ENCODE measurements around the gene SPDYC. TPM values are rescaled to one million over a fixed set of nuclear protein-coding genes. Genes with fewer than 3 reads are reported as not detected.

SPDYC gene
- total and polyA plus RNA-seq, 2 of the 13 experiments (the other 11 are each of a cell fraction or from before 2014, with no cell fraction given): 0.15 to 0.33 TPM

- Histone ChIP-seq H3K4me2 (ENCODE audit: low read depth, low read length) (peak overlapping the region; percentile 93), H2AFZ (ENCODE audit: low read length) (no peak overlapping the region), H3K36me3 (replicated peaks in 1 of 2; ENCODE audit: control insufficient read depth in 1 of 2, insufficient read depth in 2 of 2, low read length in 2 of 2) (peaks cover 5 to 19% of the 10 kb centered on the region in 2 experiments; a peak in 4 of 5 replicates), H3K27me3 (ENCODE audit: control insufficient read depth in 1 of 2, insufficient read depth in 2 of 2, low read length in 2 of 2) (no peaks in the 10 kb centered on the region; a peak in 1 of 5 replicates), H3K9me3 (ENCODE audit: low read length) (no peaks in the 10 kb centered on the region), H3K9ac (ENCODE audit: insufficient read depth, low read depth, low read length) (peak overlapping the region; percentile 86), H4K20me1 (ENCODE audit: insufficient read depth, low read length) (no peaks in the 10 kb centered on the region), H3K27ac (ENCODE audit: extremely low read length, insufficient read depth, low read length) (peak overlapping the region; percentile 77), H3K79me2 (ENCODE audit: insufficient read depth, low read length) (peaks cover 14% of the 10 kb centered on the region), H3K4me1 (ENCODE audit: insufficient read depth, low read length) (peaks cover 25% of the 10 kb centered on the region), H3K4me3 (replicated peaks in 1 of 3; ENCODE audit: insufficient read depth in 1 of 3, low read depth in 2 of 3, low read length in 3 of 3) (peak overlapping the region; percentile 82 to 94 (median 91))
- POLR2A ChIA-PET: interaction anchor here (0.6 to 6.2 kb wide), 21 partner anchors 9 to 314 kb away, joined by 3 to 85 read pairs (median 3); partner anchors contain the start of genes DPF2, FAU, MRPL49 and NEAT1
- no TSS peak for BruUV-seq (replicated peaks)
- in situ Hi-C loops (cut with HindIII; ENCODE audit: extremely low pct_ligation_motif_present, low pct_unique_long_range_greater_than_20kb) (loop anchor here (5.0 kb wide), 1 partner anchor 70 kb away; the partner anchor contains the start of gene TM7SF2), intact Hi-C loops (cut with micrococcal nuclease; ENCODE audit: unreplicated experiment) (no loop called here)
- DNase-seq (ENCODE audit: low spot score): peak; percentile 34
- CTCF ChIA-PET (ENCODE audit: low intra/inter-chr PET ratio, low total read pairs): no interaction called here
- WGBS (ENCODE audit: low lambda C conversion rate): 42% methylated on average over 13 of the region's 23 CpGs
- ATAC-seq: peak; percentile 65
- no peak for FAIRE-seq
- no peak for TF ChIP-seq NCOR1 (IDR thresholded peaks at IDR 0.05; ENCODE audit: borderline replicate concordance, low read length)
- TF ChIP-seq HOXA9 (CRISPR knock-in tag; IDR thresholded peaks at IDR 0.05; ENCODE audit: borderline replicate concordance): no peak
- no peak for TF ChIP-seq WIZ (CRISPR knock-in tag; IDR thresholded peaks at IDR 0.05)
- TF ChIP-seq ZNF883 (CRISPR knock-in tag; IDR thresholded peaks at IDR 0.05; ENCODE audit: not compliant biosample characterization): peak; percentile 68
- 0 out of 2 replicates have a peak, but pooled peaks have one; percentile 35 for TF ChIP-seq ZNF136 (CRISPR knock-in tag; IDR thresholded peaks at IDR 0.05; ENCODE audit: low read depth)
- TF ChIP-seq DMAP1 (CRISPR knock-in tag; IDR thresholded peaks at IDR 0.05): peak; percentile 49; the same call in 1 of the 2 replicates
- no peak for TF ChIP-seq RBM39 (IDR thresholded peaks at IDR 0.05; ENCODE audit: low read depth, low read length, poor library complexity, severe bottlenecking)
- no peak for TF ChIP-seq RFX1 (IDR thresholded peaks at IDR 0.05)
- TF ChIP-seq NR2F1 (CRISPR knock-in tag; IDR thresholded peaks at IDR 0.05): no peak
- TF ChIP-seq TCF7 (IDR thresholded peaks at IDR 0.05; ENCODE audit: low read depth): no peak
- TF ChIP-seq ZNF790 (CRISPR knock-in tag; IDR thresholded peaks at IDR 0.05; ENCODE audit: borderline replicate concordance): no peak
- TF ChIP-seq REST (IDR thresholded peaks at IDR 0.05; ENCODE audit: borderline replicate concordance in 1 of 2, low read depth in 1 of 2, low read length in 2 of 2): no peak
- peak; percentile 47; the same call in 1 of the 2 replicates for TF ChIP-seq SRY (CRISPR knock-in tag; IDR thresholded peaks at IDR 0.05)
- TF ChIP-seq ZGPAT (CRISPR knock-in tag; IDR thresholded peaks at IDR 0.05): no peak
- TF ChIP-seq ZNF879 (CRISPR knock-in tag; IDR thresholded peaks at IDR 0.05): no peak
- no peak for TF ChIP-seq NFIB (CRISPR knock-in tag; IDR thresholded peaks at IDR 0.05; ENCODE audit: borderline replicate concordance)
- TF ChIP-seq ZNF562 (CRISPR knock-in tag; IDR thresholded peaks at IDR 0.05; ENCODE audit: borderline replicate concordance): no peak
- TF ChIP-seq ZNF816 (CRISPR knock-in tag; IDR thresholded peaks at IDR 0.05; ENCODE audit: borderline replicate concordance): no peak
- no peak for TF ChIP-seq PITX1 (CRISPR knock-in tag; IDR thresholded peaks at IDR 0.05)
These were observed 12.5 kb downstream of the SPDYC start for GRCh38 chr11:65182258-65183170.

All from HepG2 (cell line).